Brain pericyte (primary cell): Measurements from ENCODE around the gene CDC14B.

ENCODE experiments used
- DNase-seq: peaks from one replicate; pipeline ENCODE4 v3.0.0-alpha.2; 2012; ENCODE audit warnings: low read depth, low spot score

Gene CDC14B

DNA sequence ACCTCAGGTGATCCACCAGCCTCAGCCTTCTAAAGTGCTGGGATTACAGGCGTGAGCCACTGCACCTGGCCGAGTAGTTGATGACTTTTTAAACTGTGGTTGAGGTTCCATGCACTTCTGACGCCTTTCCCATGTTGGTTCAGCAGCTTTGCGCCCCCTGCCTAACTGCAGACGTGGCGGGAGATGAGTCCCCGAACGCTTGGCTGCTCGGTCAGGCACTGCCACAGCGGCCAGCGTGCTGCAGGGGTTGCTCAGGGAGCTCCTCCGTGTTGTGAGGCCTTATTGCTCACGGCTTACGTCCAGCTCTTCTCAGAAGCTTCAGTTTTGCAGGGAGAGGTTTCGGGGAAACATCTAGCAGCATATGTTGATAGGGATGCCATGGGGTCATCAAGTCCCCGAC is 134.4 kb downstream of the CDC14B start:
- no peak for DNase-seq

DNA sequence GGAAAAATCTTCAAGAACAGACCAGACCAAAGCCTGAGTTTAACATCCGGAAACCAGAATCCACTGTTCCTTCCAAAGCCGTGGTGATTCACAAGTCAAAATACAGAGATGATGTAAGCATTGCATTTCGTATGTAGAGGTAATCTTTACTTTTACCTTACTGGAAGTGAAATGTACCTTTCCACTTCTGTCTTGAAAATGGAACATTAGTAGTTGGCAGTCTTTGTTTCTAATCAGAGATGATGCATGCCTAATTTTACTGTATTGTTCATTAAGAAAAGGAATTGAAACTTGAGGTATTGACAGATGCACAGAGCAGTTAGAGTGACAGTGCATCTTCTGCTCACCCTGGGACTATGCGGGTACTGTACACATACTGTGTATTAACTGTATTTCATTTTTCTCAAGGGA is 135.1 kb downstream of the CDC14B start:
- no peak for DNase-seq

DNA sequence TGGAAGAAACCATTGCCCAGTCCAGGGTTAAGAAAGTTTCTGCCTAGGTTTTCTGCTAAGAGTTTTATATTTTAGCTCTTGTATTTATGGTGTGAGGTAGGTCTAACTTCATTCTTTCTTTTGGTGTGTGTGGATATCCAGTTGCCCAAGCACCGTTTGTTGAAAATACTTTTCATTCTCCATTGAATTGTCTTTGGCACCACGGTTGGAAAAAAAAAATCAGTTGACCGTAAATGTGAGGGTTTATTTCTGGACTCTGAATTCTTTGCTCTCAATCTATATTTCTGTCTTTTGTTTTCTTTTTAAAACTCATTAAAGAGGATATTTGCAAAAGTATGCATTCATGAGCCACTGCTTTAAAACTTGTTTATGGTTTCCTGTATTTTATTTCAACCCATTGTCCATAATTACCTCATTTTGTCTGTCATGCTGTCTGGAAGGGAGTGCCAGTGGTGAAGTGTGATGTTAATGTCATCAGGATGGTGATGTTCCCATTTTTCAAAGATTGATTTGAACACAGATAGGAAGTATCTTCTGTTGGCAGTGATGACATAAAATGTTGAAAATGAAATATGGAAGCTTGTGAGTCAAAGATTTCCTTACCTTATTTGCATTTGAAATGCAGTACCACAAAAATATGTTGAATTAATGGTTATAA is 135.8 kb downstream of the CDC14B start:
- no peak for DNase-seq

DNA sequence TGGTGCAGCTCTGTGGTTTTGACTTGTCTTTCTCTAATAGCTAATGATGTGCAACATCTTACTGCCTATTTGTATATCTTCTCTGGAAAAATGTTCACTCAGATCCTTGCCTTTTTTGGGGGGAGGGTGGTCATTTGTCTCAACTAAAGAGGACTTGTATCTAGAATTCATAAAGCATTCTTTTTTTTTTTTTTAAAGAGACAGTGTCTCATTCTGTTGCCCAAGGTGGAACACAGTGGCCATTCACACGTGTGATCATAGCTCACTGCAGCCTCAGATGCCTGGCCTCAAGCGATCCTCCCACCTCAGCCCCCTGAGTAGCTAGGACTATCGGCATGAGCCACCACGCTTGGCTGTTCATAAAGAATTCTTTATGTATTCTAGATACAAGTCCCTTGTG is 136.4 kb downstream of the CDC14B start:
- DNase-seq: no peak

- DNase-seq: no peak
Observed at GRCh38 chr9:96482476-96482875, 137.2 kb downstream of the CDC14B start.

GRCh38 chr9:96480736-96481135 is 138.9 kb downstream of the CDC14B start:
- DNase-seq: no peak

DNA sequence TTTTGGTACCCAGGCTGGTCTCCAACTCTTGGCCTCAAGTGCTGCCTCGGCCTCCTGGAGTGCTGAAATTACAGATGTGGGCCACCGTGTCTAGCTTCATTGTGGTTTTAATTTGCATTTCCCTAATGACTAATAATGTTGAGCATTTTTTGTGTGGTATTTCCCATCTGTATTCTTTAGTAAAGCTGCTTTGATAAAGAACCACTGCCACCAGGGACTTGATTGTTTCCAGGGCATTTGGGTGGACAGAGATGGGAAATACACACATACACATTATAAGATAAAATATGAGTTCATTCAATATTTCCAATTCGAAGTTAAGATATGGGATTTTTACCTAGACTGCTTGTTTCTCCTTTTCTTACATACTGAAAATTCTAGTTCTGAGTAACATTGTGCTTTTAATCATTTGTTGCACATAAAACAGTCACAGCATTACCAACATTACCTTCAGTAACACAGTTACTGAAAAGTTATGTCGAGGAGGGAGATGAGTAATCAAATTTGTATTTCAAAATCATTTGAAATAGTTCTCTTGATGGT is 140.7 kb downstream of the CDC14B start:
- DNase-seq: no peak

DNA sequence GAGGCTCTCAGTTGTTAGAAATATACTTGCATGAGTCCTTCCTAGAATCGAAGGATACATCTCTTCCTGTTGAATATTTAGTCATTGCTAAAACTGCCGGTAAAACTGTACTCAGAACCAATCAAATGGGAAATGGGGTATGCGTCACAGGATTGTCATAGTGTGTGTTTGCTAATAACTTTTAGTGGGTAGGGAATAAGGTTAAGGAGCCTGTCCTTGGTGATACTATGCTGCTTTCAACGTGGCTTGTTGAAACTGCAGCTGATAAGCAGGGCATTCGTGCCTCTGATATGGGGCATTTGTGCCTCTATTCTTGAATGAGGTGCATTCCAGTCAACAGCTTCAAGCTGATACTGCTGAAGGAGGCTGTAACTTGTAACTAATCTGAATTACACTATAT is 143.1 kb downstream of the CDC14B start:
- no peak for DNase-seq

DNA sequence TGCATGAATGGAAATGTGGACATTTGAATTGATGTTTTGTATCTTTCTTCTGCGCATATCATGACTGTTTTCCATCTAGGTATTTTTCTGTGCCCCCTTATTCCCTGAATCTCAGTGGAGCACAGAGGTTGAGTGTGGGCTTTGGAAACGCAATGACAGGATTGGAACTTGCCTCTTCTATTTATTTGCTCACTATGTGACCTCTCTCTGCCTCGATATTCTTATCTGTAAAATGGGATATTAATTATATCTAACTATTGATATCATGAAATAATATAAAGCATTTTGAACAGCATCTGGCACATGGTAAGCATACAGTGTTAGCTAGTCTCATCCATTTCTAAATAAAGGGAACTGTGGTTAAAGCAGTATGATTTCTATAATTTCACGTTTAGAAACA is 143.6 kb downstream of the CDC14B start:
- DNase-seq: no peak

DNA sequence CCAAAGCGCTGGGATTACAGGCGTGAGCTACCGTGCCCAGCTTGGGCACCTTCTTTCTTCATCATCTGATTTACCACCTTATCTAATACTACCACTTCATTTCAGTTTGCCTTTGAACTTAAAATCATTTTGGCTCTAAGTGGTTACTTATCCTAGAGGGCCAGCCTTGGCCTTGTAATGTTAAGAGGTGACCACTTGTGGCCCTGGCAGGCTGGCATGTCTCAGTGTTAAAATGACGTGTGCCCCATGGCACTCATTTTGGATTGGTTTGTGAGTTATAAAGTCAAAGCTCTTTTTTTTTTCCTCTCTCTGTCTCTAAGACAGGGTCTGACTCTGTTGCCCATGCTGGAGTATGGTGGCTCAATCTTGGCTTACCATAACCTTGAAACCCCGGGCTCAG is 151.9 kb downstream of the CDC14B start:
- no peak for DNase-seq

DNA sequence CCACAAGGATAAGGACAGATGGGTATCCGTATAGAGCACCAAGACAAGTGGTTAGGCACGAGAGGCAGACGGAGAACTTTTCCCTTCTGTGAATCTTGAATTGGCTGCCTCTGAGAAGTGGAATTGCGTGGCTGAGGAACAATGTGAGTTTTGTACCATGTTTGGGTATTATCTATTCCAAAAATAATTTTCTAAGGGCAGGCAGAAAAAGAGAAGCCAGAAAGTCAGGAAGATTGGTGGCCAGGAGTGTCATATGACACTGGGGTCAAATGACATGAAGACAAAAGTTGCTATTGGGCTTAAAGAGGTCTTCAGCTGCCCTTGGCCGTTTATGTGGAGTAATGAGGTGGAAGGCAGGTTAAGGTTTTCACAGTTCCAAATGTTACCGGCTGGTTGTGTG is 155.2 kb downstream of the CDC14B start:
- no peak for DNase-seq

DNA sequence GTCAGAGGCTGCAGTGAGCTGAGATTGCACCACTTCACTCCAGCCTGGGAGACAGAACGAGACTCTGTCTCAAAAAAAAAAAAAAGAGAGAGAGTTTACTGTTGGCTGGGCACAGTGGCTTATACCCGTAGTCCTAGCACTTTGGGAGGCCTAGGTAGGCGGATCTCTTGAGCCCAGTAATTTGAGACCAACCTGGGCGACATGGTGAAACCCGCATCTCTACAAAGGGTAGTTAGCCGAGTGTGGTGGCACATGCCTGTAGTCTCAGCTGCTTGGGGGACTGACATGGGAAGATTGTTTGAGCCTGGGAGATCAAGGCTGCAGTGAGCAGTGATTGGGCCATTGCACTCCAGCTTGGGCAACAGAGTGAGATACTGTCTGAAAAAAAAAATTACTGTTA is 157.1 kb downstream of the CDC14B start:
- DNase-seq: no peak

DNA sequence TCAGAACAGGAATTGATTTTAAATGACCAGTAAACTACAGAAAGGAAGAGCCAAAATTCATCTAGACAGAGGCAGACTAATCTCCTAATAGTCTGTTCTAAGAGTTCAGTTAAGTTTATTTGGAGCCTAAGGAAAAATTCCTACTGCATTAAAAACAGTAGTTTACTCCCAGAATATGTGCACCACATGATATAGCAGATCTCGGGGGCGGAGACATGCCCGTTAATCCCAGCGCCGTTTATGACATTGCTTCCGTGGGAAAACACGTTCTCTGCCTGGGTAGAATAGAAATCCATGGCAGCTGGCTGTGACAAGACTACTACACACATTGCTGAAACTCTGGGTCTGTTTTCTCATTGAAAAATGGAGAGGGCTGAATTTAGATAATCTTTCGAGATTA is 158.3 kb downstream of the CDC14B start:
- DNase-seq: no peak

DNA sequence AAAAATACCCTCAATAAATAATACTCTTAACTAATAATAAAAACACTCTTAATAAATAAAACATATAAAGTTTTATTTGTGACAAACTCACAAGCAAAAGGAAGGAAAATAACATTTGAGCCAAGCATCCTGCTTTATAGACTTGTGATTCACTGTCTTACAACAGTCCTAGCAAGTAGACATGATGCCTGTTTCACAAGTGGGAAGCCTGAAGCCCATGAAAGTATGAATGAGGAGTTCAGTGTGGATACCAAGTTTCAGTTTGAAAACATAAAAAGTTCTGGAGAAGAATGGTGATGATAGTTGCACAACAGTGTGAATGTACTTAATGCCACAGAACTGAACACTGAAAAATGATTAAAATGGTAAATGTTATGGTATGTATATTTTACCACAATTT is 158.8 kb downstream of the CDC14B start:
- DNase-seq: no peak

DNA sequence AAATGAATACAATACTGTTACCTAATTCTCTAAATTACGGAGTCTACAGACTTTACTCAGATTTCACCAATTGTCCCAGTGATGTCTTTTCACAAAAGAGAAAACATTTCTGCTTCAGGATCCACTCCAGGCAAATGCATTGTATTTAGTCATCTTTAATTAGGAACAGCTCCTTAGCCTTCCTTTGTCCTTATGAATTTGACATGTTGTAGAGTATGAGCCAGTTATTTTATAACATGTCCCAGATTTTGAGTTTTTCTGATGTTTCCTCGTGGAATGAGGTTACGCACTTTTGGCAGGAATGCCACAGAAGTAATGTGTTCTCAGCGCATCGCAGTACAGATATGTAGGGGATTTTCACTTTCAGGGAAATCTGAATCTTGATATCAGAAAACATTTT is 159.2 kb downstream of the CDC14B start:
- DNase-seq: no peak

DNA sequence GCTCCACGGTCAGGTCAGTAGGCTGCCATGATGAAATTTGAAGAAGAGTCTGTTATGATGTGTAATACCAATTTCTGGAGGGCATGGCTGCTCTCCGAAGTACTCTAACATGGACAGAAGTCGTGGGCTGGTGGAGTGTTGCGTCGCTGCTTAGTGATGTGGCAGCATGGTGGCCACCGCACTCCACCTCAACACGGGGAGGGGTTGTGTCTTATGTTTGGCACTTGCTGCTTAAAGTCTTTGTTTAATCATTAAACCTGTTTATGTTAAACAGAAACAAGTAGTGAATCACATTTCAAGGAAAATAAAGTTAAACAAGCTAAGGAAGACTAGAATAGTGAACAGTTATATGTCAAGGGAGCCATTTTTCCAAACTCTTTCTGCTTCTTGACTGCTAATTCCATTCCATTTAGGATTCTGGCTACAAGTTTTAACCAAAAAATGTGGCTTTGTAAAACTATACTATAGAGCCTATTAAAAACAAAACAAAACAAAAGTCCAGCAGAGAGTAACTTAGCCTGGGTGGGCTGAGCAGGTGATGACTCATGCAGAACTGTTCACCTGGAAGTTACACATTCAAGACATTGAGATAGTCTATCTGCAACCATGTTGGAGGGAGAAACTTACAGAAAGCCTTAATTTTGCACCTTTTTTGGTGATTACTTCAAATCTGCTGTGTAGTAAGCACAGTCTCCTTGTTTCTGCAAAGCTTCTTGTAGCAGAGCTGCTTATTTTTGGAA is 160.2 kb downstream of the CDC14B start:
- DNase-seq: no peak

DNA sequence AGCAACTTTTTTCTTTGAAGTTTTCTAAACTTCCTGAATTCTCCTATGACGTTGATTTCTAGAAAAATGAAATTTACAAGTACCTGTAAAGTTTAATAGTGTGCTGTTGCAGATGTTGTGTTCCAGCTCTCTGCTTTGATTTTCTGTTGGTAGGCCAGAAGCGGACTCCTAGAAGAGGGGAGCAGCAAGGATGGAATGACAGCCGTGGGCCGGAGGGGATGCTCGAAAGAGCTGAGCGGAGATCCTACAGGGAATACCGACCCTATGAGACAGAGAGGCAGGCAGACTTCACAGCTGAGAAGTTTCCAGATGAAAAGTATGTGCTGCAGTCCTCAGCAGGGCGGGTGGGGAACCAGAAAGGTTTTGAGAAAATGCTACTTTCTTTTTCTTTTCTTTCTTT is 161.4 kb downstream of the CDC14B start:
- no peak for DNase-seq

DNA sequence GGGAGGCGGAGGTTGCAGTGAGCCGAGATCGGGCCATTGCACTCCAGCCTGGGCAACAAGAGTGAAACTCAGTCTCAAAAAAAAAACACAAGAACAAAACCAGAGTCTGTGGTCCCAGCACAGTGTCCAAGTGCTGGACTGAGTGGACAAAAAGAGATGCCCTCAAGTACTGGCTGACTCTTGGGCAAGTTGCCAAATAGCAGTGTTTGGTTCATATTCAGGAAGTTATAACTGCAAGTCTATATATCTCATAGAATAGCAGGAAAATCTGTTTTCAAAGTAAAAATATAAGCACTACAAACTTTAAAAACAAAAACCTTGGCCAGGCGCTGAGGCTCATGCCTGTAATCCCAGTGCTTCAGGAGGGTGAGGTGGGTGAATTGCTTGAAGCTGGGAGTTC is 162.4 kb downstream of the CDC14B start:
- no peak for DNase-seq

DNA sequence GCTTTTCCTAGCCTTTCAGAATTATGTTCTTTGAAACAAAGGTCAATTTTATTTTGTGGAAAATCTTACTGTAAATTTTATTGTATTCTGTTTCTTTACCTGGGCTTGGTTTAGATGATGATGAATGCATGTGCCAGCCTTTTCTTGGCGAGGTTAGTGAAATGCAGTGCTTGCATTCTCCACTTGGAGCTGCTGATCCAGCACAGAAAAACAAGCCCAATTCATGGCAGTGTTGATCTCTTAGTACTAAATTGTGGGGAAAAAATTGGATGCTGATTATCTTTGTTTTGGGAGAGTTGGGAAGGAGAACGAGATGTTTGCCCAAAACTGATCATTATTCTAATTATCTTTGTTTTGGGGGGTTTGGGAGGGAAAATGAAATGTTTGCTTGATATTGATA is 166.0 kb downstream of the CDC14B start:
- no peak for DNase-seq

DNA sequence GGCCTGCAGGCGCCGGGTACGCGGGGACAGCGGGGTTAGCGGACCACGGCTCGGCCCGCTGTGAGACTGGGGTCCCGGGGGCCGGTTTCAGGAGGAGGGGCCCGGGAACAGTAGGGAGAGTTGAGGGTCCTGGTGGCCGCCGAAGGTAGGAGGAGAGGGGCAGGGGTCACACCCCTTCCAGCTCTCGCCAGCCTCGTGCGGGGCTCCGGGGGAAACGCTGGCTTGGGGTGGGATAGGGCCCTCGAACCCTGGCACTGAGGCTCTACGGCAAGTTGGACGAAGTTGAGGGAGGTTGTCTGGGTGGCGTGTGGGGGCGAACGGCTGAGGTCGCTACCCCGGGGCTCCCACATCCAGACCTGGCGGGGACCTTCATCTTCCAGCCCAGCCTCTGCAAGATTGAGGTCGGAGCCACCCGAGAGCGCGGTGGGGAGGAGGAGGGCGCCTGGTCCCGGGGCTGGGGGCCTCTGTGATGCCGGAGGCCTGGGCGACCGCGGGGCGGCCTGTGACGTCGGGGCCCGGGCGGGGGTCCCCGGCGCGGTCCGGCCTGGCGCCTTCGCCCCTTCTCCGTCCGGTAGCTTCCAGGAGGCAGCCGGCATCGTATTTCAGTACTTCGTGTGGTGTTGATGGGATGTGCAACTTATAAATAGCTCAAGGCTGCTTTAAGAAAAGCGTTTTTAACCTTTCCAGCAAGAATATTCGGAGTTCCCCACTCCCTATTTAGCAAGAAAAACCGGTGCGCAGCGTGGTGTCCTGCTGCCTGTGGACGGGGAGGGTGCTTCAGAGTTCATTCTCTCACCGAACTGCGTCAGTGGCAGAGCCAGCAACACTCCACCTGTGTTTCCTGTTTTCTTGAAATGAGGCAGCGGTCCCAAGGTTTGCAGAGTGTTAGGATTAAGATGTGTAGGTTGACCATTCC is 168.8 kb downstream of the CDC14B start:
- peak; percentile 6 for DNase-seq
